GM12891 (cell line): Measurements from ENCODE around the gene LOXL3.

ENCODE experiments used
- POLR2A ChIP-seq: IDR thresholded peaks from 2 replicates; pipeline ENCODE4 v1.6.1; 2011; ENCODE audit warnings: low read depth, low read length, control low read depth
- POLR2AphosphoS5 ChIP-seq: IDR thresholded peaks from 2 replicates; pipeline ENCODE4 v1.6.1; 2011; ENCODE audit warnings: low read depth, low read length, control low read depth
- POU2F2 ChIP-seq: IDR thresholded peaks from 2 replicates; pipeline ENCODE4 v1.6.1; 2011; ENCODE audit warnings: low read depth, mild to moderate bottlenecking, control low read depth, low read length, moderate library complexity
- SPI1 ChIP-seq: IDR thresholded peaks from 2 replicates; pipeline ENCODE4 v1.6.1; 2011; ENCODE audit warnings: low read depth, low read length, control low read depth

DNA sequence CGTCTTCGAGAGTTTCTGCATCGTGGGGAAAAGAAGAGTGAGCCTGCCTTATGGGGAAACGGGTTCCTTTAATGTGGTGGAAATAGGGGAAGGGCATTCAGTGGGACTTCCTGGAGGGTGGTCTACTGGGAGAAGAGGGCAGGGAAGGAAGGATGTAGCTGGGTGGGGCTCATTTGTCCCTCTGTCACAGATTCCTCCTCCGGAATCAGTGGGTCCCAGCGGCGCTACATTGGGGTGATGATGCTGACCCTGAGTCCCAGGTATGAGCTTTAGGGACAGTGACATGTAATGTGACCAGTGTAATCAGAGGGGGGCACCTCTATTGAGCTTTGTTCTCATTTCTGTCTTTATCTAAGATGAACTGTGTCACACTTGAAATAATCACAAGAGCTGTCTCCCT is 22.1 kb downstream of the LOXL3 start:
- TF ChIP-seq POLR2AphosphoS5 (no peak), POU2F2 (no peak), POLR2A (no peak), SPI1 (no peak)
